Occipital lobe (tissue), 2 donors: ENCODE measurements around the gene FAM171A1. TPM values are rescaled to one million over a fixed set of nuclear protein-coding genes. Genes with fewer than 3 reads are reported as not detected.
"Not testable (repeated sequence)": the region's sequence is repeated elsewhere in the genome, so short reads cannot be mapped to it uniquely, and the experiment has no call there.

Experiments
- DNase-seq: peaks from one replicate; lab custom pipeline; 2025; lab: John Stamatoyannopoulos, UW
- total RNA-seq: library from RNA; depleted of rRNA; stranded (reverse); fragments of >200 nt; gene quantifications from one replicate; pipeline ENCODE4 v1.2.3, GENCODE V29; 2014

Gene FAM171A1
- 31.2 TPM for total RNA-seq

DNA sequence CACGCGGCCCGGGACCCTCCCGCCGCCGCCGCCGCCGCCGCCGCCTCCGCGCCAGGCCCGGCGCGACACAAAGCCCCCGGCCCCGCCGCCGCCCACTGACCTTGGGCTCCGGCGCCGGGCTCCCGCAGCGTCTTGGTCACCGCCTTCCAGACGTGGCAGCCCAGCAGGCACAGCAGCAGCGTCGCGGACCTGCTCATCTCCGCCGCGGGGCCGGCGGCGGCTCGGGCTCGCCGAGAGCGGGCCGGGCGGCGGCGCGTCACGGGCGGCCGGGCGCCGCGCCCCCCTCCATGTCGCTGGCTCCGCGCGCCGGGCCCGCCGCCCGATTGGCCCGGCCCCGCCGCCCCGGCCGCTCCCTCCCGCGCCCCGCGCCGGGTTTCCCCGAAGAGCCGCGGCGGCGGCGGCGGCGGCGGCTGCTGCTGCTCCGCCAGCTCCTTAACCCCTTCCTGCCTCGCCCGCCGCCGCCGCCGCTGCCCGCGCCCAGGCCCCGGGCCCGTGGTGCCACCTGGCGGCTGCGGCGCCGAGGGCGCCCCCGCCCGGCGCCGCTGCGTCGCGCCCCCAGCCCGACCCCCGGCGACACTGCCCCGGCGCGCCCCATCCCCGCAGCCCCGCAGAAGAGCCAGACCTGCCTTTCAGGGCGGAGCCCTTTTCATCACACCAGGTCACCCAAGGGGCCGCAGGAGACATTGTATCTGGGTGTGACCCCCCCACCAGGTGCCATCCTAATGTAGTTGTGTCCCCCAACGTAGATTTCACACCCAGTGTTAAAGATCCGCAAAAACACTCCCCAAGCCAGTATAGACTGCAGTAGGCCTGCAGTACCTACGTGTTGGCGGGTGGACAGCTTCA, at the start of gene FAM171A1:
TSS of gene FAM171A1 (minus strand) at position 434 of the 846 bp plus-strand sequence. CDS start at position 197, 237 bp downstream.
- DNase-seq, result peak; percentile 43

DNA sequence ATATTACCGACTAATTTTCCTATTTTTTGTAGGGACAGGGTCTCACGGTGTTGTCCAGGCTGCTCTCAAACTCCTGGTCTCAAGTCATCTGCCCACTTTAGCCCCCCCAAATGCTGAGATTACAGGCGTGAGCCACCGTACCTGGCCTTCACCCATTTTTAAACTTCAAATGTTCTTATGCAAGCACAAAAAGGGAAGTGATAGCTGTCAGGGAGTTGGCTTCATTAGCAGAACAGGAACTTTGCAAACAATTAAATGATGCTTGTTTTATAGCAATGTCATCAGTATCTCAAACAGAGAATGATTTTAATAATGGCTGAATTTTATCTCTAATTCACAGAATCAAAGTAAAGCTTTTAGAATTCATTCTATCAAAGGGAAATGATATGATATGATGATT, 49.8 kb upstream of the FAM171A1 start:
- DNase-seq, result no peak

DNA sequence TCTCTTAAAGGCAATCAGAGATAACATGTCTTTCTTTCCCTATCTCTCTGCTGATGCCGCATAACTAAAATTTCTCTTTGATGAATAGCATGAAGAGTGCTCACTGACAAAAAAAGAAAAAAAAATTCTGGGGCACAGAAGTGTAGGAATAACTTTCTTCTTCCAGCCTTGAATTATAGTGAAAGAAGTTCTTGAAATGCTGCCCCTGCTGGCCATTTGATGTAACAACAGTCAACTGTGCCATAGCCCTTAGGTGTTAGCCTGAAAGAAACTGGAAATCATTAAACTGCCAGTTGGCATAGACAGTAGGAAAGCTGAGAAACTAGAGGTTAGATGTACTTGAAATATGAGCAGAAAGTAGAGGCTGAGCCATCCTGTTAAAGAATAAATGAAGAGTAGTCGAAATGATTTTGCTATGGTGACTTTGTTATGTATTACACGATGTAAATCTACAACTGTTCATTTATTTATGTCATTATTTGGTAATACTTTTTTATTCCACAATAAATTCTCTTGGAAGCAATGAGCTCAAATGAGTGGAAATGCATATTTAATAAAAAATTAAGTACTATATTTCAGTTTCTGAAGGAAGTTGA, 48.3 kb upstream of the FAM171A1 start:
- DNase-seq, result no peak

DNA sequence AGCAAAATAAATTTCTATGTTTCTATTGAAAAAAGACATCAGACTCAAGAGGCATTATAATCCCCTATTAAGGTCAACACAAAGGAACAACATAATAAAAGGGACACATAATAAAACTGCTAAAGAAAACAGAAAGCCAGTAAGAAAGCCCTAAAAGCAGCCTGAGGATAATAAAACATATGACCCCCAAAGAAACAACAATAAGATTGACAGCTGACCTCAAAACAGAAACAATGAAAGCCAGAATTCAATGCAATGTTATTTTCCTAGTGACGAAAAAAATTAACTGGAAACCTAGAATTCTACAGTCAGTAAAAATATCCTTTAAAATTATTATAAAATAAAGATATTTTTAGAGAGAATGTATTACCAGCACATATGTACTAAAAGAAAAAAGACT, 44.9 kb upstream of the FAM171A1 start:
- no peak for DNase-seq

DNA sequence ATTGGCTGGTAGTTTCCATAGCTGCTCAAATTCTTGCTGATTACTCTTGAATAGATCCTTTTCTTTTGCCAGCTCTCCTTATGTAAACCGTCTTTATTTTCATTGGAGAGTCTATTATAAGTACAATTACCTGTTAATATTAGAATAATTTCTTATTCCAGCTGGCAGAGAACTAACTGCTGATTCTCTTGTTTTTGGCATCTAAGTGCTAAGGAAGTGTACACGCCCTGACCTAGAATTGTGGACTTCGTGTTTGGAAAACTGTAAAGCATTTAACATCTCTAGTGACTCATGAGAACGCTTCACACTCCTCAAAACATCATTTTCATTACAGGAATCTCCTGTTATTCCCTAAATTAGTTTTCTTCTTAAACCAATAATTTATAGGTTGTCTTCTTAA, 39.9 kb upstream of the FAM171A1 start:
- DNase-seq, result no peak

DNA sequence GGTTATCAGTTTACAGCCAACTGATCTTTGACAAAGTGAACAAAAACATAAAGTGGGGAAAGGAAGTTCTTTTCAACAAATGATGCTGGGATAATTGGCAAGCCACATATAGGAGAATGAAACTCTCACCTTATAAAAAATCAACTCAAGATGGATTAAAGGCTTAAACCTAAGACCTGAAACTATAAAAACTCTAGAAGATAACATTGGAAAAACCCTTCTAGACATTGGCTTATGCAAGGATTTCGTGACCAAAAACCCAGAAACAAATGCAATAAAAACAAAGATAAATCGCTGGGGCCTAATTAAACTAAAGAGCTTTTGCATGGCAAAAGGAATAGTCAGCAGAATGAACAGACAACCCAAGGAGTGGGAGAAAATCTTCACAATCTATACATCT, 38.3 kb upstream of the FAM171A1 start:
- DNase-seq, result not testable (repeated sequence)

DNA sequence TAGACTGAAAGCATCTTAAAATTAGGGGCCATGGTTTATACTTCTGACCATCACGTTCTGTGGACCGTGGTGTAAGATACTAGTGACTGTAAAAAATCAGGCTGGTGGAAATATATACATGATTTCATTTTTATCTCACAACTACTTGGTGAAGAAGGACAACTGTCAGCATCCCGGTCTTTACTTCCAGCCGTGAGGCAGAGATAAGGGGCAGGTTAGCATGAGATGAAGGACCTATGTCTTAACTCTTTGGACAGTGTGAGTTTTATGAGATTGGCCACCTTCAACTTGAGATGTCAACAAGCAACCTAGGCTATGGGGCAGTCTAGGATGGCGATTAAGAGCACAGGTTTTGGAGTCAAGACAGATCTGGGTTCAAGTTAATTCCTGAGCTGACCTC, 37.5 kb upstream of the FAM171A1 start:
- DNase-seq, result no peak

DNA sequence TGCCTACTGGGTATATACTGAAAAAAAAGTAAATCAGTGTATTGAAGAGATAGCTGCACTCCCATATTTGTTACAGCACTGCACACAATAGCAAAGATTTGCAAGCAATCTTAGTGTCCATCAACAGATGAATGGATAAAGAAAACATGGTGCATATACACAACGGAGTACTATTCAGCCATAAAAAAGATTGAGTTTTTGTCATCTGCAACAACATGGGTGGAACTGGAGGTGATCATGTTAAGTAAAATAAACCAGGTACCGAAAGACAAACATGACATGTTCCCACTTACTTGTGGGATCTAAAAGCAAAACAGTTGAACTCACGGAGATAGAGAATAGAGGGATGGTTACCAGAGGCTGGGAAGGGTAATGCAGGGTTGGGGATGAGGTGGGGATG, 34.2 kb upstream of the FAM171A1 start:
- no peak for DNase-seq

DNA sequence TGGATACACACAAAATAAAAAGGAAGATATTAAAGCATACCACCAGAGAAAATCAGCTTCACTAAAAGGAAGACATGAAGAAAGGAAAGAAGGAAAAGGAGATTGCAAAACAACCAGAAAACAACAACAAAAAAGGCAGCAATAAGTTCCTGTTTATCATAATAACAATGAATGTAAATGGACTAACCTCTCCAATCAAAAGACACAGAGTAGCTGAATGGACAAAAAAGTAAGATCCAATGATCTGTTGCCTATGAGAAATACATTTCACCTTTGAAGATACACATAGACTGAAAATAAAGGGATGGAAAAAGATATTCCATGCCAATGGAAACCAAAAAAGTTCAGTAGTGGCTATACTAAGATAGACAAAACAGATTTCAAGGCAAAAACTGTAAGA, 30.3 kb upstream of the FAM171A1 start:
- no peak for DNase-seq

DNA sequence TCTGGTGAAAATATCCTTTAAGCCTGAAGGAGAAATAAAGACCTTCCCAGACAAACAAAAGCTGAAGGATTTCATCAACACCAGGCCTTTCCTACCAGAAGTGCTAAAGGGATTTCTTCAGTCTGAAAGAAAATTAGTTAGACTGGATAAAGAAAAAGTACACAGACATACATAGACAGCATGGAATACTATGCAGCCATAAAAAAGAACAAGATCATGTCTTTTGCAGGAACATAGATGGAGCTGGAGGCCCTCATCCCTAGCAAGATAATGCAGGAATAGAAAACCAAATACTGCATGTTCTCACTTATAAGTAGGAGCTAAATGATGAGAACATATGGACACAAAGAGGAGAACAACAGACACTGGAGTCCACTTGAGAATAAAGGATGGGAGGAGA, 29.4 kb upstream of the FAM171A1 start:
- not testable (repeated sequence) for DNase-seq

DNA sequence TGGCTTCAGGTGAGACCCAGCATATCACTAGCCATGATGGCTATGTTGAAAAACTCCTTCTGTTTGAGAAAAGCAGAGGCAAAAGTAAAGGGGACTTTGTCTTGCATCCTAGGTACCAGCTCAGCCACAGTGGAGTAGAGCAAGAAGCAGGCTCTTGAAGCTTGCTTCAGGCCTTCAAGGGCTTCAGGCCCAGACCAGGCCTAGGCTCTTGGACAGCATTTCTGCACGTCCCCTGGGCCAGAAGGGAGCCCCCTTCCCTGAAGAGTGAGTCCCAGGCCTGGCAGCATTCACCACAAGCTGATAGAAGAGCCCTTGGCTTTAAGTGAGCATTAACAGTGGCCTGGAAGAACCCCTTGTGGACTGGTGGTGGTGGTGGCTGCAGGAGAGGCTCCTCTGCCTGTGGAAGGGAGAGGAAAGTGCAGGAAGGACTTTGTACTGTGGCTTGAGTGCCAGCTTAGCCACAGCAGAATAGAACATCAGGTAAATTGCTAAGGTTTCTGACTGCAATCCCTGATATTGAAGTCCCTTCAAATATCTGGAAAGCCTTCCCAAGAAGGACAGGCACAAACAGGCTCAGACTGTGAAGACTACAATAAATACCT, 28.1 kb upstream of the FAM171A1 start:
- DNase-seq, result no peak

DNA sequence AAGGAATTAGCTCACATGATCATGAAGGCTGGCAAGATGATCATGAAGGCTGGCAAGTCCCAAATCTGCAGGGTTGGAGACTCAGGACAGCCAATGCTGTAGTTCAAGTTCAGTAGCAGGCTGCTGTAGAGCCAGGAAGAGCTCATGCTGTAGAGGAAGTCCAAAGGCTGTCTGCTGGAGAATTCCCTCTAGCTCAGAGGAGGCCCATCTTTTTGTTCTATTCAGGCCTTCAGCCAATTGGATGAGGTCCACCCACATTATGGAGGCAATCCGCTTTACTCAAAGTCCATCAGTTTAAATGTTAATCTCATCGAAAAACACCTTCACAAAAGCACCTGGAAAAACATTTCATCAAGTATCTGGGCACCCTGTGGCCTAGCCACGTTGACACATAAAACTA, 24.8 kb upstream of the FAM171A1 start:
- no peak for DNase-seq

DNA sequence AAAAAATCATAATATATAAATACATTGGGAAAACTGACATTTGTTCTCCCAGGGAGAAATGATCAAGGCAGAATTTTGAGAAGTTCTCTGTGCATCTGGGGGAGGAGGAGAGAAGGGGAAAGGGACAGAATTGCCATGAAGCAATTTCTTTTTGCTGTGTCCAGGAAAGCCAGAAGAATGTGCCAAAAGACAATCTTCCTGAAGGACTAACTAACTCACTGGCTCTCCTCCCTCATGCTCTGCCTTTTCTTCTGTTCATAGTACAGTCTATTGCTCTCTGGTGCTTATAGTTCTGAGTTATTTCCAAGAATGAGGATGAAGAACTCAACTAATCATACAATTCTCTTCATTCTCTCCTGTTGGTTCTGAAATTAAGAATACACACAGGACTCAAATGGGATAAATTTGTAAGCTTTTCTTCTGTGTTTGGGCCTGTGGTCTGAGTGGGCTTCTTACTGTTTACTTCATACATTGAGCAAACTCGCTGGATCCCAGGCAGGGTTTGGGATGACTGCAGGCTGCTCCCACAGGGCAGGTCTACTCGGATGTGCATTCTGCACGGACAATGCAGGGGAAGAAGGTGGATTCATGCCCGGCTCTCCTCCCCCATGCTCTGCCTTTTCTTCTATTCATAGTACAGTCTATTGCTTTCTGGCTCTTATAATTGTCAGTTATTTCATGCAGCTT, 22.2 kb upstream of the FAM171A1 start:
- DNase-seq, result no peak

DNA sequence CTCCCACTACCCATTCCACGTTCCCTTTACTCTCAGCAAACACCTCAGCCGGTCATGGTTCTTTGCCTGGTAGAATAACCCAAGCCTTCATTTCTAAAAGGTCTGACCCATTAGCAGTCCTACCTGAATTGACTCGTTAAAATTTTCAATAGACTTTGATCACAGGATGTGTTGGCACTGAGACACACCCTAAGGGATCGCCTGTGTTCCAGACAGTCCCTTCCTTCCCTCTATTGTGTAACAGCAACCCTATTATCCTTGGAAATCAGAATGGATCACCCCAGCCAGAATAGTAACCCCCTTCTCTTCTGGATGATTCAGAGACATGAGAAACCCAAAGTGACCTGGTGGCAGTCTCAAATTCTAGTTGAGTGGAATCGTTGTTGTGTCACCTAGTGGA, 20.4 kb upstream of the FAM171A1 start:
- DNase-seq, result no peak

DNA sequence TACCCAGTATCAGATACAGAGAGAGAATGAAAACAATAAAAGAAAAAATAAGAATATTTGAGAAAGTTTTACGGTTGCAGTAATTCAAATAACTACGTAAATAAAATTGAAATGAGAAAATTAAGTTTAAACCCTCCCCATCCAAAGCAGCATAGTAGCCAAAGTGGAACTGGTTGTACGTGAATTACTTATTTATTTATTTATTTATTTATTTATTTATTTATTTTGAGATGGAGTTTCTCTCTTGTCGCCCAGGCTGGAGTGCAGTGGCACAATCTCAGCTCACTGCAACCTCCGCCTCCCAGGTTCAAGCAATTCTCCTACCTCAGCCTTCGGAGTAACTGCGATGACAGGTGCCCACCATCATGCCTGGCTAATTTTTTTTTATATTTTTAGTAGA, 17.1 kb upstream of the FAM171A1 start:
- not testable (repeated sequence) for DNase-seq

DNA sequence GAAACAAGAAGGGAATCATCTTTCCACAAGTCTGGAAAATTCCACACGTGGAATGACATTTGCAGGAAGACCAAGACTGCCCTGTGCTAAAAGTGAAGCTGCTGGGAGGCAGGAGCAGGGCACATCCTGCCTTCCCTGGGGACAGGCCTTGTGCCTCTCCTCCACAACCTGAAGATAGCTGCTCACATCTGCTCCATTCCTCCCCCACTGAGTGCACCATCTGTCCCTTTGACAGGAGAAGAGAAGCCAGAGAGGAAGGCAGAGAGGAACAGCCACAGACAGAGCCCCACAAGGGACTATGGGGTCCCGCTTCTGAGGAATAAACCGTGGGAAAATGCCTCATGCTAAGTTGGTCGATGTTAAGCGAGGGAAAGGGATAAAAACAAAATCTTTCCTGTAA, 15.9 kb upstream of the FAM171A1 start:
- DNase-seq, result no peak

DNA sequence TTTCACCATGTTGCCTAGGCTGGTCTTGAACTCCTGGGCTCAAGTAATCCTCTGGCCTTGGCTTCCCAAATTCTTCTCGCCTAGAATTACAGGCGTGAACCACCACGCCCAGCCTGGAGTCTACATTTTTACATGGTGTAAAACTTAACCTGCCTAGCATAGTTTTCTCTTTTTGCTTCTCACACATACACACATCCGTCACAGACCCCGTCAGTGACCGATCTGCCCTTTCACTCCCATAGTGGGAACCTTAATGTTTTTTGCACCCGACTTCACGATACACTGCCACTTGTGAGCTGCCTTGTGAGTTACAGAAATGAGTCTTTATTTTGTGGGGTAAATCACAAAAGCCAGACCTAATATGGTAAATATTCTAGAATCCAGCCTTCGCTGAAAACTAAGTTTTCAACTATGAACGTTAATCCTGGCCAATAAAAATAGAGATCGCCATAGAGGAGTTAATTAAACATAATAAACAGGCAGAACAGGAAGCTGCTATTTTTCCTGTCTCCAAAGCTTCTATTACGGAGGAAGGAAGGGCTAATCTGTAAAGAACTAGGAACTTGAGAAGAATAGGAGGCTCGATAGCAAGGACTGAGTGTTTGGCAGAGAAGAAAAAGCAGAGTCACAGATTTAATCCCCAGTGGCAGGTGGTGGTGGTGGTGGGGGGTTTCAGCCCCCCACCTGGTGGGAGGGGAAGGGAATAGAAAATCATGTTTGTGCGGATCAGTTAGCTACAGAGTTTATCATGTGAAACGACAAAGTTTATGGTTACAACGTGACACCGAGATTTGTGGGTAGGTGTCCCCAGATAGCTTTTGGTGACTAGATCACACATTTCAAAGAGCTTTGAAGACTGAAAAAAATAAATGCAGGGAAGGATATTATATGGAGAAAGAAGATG, 14.7 kb upstream of the FAM171A1 start:
- DNase-seq, result no peak

DNA sequence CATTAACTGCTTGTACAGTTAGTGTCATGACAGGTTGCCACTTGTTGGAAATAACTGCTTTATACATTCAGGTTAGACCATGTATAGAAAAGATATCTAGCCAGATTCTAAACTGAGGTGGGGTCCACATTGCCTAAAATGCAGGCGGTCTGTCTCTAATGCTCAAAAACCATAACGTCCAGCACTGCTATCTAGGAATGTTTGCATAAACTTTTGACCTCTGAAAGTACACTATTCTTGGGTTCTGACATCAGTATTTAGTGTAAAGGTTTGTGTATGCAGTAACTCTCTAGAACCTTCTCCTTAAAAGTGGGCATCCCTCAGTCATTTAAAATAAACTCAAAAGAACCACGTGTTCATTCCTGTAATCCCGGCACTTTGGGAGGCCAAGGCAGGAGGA, 10.3 kb upstream of the FAM171A1 start:
- no peak for DNase-seq

DNA sequence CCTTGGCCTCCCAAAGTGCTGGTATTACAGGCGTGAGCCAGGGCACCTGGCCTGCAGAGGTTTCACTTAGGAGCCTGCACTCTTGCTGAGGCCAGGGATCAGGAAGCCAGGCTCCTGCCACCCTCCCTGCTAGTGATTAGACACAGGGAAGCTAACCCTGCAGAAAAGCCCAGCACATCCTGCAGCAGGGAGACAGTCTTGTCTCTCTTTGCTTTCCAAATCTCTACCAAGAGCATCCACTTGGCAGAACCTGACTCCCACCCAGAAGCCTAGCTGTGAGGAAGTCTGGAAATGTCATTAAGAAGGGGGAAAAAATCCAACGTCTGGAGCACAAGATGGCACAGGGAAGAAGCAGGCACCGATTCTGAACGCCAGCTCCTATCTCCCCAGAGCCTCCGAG, 8.0 kb upstream of the FAM171A1 start:
- DNase-seq, result no peak

DNA sequence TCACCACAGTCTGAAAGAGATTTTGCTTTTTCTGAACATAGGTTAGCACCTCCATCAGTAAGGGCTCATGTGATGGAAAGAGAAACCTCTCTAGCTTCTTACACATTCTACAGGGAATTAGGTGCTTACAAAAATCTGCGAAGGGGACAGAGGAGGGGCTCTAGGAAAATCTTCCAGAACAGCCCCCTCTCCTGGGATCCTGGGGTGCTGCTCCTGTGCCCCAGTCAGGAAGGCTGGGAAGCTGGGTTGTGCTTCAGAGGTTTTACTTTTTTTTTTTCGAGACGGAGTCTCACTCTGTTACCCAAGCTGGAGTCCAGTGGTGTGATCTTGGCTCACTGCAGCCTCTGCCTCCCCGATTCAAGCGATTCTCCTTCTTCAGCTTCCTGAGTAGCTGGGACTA, 7.5 kb upstream of the FAM171A1 start:
- DNase-seq, result no peak

DNA sequence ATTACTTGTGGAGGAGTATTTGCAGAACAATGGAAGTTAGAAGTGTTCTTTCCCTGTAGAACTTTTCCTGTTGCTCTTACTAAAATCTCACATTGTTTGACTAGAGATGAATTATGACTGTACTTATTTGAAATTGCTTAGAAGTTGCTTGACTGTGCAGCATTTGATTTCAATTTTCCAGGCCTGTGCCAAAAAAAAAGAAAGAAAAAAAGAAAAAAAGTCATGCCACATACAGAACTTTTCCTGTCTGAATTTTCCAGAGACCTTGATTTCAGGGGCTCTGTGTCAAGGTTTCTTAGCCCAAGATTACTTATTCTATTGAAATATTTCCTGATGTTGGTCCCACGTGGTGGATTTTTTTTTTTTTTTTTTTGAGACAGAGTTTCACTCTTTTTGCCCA, 3.5 kb upstream of the FAM171A1 start:
- DNase-seq, result no peak
